Endothelial cell of umbilical vein (primary cell): Measurements from ENCODE around the gene TOR1A.

Experiments used
- CTCF ChIP-seq, 2 donors: IDR thresholded peaks; 1 replicate in 1 of 2; 2 replicates in 1 of 2; pipeline ENCODE4 v1.5.1; 2011; ENCODE audit warnings: low read length in 2 of 2, mild to moderate bottlenecking in 2 of 2, moderate library complexity in 2 of 2, control low read depth in 1 of 2, inconsistent platforms in 1 of 2, low read depth in 1 of 2; ENCODE audit not compliant: insufficient read depth in 1 of 2; ENCODE audit errors: extremely low read depth in 1 of 2
- MAX ChIP-seq: IDR thresholded peaks from 2 replicates; pipeline ENCODE4 v1.6.1; 2011; ENCODE audit not compliant: insufficient read depth, insufficient read length

DNA sequence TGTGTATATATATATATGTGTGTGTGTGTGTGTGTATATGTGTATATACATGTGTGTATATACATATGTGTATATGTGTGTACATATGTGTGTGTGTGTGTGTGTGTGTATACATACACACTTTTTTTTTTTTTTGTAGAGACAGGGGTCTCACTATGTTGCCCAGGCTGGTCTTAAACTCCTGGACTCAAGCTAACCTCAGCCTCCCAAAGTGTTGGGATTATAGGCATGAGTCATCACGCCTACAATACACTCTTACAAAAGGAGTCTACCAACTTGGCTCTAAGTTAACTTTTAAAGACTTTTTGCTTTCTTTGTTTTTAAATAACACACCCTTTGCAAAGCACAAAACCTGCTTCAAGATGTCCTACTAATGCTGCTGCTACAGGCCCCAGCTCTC, 9.0 kb upstream of the TOR1A start:
- TF ChIP-seq MAX (no peak), CTCF (IDR thresholded peaks at IDR 0.05; ENCODE audit: extremely low read depth in 1 of 2, insufficient read depth in 1 of 2, low read depth in 1 of 2, low read length in 2 of 2) (no peak)
